HG03432 (cell line): Measurements from ENCODE around the gene PUSL1.
A peak's percentile ranks its signal among the peaks of the same experiment; 100 is the strongest.

Experiments
- ATAC-seq: cut with Tn5 transposase; IDR thresholded peaks from one replicate; pipeline ENCODE4 v1.9.1; 2021; ENCODE audit warnings: mild to moderate bottlenecking, moderate library complexity; ENCODE audit not compliant: unreplicated experiment

The PUSL1 gene

GRCh38 chr1:1278620-1279019 lies 29.8 kb upstream of the PUSL1 start:
- no peak for ATAC-seq

GRCh38 chr1:1279028-1279427 lies 29.4 kb upstream of the PUSL1 start:
- no peak for ATAC-seq

GRCh38 chr1:1280782-1281481 lies 27.5 kb upstream of the PUSL1 start:
- ATAC-seq, result no peak

GRCh38 chr1:1281533-1282321 lies 26.7 kb upstream of the PUSL1 start:
- ATAC-seq, result no peak

GRCh38 chr1:1282998-1283397 lies 25.4 kb upstream of the PUSL1 start:
- ATAC-seq, result no peak

- ATAC-seq, result no peak
These were observed 24.6 kb upstream of the PUSL1 start for GRCh38 chr1:1283821-1284220.

- no peak for ATAC-seq
These were observed 23.9 kb upstream of the PUSL1 start for GRCh38 chr1:1284221-1285101.

GRCh38 chr1:1285102-1285571 lies 23.3 kb upstream of the PUSL1 start:
- ATAC-seq, result no peak

- no peak for ATAC-seq
These were observed 22.6 kb upstream of the PUSL1 start for GRCh38 chr1:1285611-1286311.

- no peak for ATAC-seq
These were observed 21.8 kb upstream of the PUSL1 start for GRCh38 chr1:1286313-1287261.

GRCh38 chr1:1287288-1288110 lies 20.9 kb upstream of the PUSL1 start:
- no peak for ATAC-seq

- no peak for ATAC-seq
These were observed 18.1 kb upstream of the PUSL1 start for GRCh38 chr1:1290238-1290731.

- ATAC-seq, result no peak
These were observed 17.3 kb upstream of the PUSL1 start for GRCh38 chr1:1291023-1291528.

GRCh38 chr1:1291548-1292441 lies 16.6 kb upstream of the PUSL1 start:
- peak; percentile 48 for ATAC-seq

- no peak for ATAC-seq
These were observed 16.0 kb upstream of the PUSL1 start for GRCh38 chr1:1292442-1292779.

- ATAC-seq, result no peak
These were observed 15.5 kb upstream of the PUSL1 start for GRCh38 chr1:1292851-1293250.
